ENCODE data around the gene PRXL2A.
A peak's percentile ranks its signal among the peaks of the same experiment; 100 is the strongest.
"Not testable (repeated sequence)": the region's sequence is repeated elsewhere in the genome, so short reads cannot be mapped to it uniquely, and the experiment has no call there.

PRXL2A gene, protein sequence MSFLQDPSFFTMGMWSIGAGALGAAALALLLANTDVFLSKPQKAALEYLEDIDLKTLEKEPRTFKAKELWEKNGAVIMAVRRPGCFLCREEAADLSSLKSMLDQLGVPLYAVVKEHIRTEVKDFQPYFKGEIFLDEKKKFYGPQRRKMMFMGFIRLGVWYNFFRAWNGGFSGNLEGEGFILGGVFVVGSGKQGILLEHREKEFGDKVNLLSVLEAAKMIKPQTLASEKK

DNA sequence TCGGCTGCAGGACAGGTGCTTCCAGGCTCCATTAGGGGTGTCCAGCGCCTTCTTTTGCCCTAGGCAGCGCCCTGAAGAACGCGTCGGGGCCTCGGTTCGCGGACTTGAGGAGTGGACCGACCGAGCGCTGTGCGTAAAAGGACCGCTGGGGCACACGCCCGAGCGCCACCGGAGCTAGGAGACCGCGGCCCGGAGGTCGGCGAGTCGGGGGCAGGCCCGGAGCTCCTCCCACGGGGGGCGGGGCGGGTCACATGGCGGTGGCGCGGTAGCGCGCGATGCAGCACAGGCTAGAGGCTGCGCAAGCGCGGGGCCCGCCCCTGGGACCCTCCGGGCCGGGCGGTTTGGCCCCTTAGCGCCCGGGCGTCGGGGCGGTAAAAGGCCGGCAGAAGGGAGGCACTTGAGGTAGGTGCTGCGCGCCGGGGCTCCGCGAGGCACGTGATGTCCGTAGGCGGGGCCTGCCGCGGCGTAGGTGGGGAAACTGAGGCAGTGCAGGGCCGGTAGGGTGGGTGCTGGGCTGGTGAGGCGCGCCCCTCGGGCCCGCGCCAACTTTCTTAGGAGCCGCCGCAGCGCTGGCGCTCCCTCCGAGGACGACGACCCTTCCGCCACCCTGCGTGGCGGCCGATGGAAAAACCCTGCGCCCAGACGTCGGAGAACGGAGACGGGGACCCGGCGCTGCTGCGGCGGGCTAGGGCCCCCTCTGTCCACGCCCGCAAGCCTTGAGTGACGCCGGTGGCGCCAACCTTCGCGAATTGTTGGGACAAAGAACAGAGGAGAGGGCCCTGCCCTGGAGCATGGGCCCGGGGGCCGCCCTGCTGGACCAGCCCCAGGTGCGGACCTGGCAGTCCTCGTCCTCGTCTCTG lies at the start of gene PRXL2A:
PRXL2A (plus strand) TSS at position 310 of the 860 bp plus-strand sequence. CDS start 11,917 bp downstream, outside the sequence.
- DNase-seq, result peak; percentile 73 to 77

DNA sequence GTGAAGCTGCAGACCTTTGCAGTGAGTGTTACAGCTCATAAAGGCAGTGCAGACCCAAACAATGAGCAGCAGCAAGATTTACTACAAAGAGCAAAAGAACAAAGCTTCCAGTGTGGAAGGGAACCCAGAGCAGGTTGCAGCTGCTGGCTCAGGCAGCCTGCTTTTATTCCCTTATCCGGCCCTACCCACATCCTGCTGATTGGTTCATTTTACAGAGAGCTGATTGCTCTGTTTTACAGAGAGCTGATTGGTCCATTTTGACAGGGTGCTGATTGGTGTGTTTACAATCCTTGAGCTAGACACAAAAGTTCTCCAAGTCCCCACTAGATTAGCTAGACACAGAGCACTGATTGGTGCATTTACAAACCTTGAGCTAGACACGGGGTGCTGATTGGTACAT lies 49.4 kb upstream of the PRXL2A start:
- DNase-seq, result not testable (repeated sequence)

DNA sequence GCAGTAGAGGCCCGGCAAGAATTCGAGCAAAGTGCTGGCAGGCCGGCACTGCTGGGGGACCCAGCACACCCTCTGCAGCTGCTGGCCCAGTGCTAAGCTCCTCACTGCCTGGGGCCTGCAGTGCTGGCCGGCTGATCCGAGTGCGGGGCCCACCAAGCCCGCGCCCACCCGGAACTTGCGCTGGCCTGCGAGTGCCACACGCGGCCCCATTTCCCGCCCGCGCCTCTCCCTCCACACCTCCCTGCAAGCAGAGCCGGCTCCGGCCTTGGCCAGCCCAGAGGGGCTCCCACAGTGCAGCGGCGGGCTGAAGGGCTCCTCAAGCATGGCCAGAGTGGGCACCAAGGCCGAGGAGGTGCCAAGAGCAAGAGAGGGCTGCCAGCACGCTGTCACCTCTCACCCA lies 48.7 kb upstream of the PRXL2A start:
- no peak for DNase-seq

DNA sequence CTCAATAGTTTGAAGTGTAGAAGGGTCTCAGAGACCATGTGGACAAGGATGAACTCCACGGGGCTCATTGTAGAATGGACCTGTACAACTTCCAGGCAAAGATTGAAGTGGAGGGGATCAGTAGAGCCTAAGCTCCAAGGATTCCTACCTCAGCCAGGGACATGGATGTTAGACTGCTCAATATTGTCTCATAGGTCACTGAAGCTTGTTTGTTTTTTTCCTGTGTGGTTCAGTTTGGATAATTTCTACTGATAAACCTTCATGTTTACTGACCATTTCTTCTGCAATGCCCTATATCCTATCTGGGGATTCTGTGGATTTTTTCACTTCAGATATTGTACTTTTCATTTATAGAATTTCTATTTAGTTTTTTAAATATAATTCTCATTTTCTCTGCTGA lies 42.8 kb upstream of the PRXL2A start:
- DNase-seq, result no peak

DNA sequence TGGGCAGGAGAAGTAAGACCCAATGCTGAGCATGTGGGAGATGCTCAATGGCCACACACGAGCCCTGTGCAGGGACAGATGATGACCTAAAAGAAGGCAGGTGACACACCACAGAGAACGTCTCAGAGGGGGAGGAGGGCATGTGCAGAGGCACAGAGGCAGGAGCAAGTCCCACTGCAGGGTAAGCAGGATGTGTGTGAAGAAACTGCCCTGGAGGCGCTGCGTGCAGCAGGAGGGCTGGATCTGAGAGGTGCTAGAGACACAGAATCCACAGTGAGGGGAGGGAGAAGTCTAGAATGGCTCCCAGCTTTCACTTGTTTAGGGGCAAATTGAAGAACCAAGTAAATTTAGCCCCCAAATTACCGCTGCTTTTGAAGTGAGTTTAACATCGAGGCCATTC lies 36.9 kb upstream of the PRXL2A start:
- DNase-seq, result no peak

DNA sequence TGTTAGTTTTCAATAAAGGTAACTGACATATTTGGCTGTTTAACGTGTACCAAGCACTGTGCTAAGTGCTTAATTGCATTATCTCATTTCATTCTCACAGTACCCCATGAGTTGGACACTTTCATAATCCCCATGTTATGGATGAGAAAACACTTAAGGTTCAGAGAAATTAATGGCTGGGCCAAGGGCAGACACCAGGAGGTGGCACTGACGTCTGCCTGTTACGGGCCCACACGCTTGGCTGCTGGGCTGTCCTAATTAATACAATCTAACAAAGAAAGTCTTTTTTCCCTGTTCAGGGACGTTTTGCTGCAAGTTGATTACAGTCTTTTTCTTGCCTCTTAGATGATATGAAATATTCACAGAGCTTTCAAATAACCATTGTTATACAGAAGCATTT lies 35.7 kb upstream of the PRXL2A start:
- no peak for DNase-seq

DNA sequence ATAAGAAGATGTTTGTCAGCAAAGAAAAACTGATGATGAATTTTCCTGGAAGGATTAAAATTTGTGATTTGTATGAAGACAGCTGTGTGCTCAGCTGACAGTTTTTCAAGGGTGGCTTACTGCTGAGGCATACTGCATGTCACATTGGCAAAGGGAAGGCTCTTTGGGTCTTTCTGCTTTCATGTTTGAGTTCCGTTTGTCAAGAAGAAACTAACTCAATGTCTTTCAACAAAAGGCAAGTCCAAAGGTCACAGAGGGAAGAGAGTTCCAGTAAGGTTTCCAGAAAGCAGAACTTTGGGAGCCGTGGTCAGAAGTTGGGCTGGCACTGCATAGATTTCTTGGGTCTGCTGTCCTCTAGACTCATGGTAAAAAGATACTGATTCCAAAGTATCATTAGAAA lies 34.8 kb upstream of the PRXL2A start:
- DNase-seq, result no peak

DNA sequence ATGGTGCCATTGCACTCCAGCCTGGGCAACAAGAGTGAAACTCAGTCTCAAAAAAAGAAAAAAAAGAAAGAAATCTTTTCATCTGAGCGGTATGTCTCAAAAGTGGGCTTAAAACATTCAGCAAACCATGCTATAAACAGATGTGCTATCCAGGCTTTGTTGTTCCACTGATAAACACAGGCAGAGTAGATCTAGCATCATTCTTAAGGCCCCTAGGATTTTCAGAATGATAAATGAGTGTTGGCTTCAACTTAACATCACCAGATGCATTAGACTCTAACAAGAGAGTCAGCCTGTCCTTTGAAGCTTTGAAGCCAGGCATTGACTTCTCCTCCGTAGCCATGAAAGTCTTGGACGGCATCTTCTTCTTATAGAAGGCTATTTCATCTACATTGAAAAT lies 28.6 kb upstream of the PRXL2A start:
- no peak for DNase-seq

DNA sequence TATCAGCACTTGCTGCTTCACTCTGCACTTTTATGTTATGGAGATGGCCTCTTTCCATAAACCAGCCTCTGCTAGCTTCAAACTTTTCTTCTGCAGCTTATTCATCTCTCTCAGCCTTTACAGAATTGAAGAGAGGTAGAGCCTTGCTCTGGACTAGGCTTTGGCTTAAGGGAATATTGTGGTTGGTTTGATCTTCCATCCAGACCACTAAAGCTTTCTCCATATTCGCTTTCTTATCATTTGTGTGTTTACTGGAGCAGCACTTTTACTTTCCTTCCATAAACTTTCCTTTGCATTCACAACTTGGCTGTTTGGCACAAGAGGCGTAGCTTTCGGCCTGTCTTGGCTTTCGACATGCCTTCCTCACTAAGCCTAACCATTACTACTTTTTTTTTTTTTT lies 28.2 kb upstream of the PRXL2A start:
- no peak for DNase-seq

DNA sequence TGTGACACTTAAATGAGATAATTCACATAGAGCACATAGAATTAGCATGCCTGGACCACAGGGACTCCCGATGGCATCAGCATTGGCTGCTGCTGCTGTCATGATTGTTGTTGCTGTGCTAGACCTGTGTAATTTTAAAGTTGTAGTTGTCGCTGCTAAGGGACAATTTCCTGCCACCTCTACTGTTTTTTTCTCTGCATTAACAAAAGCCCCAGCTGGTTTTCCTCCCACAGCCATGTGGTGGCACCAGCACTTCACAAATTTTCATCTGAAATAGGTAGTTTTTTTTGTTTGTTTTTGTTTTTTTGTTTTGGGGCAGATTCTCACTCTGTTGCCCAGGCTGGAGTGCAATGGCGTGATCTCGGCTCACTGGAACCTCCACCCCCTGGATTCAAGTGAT lies 25.4 kb upstream of the PRXL2A start:
- DNase-seq, result peak; percentile 32 to 46

DNA sequence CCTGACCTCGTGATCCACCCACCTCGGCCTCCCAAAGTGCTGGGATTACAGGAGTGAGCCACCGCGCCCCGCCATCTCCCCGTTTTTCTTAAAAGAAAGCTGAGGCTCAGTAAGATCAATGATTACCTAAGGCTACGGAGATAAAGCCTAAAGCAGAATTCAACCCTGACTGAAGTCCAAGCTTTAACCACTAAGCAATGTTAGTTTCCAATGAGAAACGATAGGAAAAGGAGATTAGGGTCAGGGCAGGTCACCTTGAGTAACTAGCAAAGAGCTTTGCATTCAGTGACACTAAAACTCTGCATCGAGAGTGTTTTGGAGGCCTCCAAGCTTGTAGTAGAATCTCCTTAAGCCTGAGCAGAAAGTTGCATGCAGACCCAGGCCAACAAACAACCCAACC lies 17.6 kb upstream of the PRXL2A start:
- no peak for DNase-seq

DNA sequence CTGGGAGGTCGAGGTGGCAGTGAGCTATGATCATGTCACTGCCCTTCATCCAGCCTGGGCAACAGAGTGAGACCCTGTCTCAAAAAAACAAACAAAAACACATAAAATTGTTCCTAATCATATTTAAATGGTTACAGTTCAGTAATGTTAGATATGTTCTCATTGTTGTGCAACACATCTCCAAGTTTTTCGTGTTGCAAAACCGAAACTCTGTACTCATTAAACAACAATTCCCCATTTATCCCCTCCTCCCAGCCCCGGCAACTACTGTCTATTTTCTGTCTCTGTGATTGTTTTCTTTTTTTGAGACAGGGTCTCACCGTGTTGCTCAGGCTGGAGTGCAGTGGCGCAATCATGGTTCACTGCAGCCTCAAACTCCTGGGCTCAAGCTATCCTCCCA lies 16.1 kb upstream of the PRXL2A start:
- no peak for DNase-seq

DNA sequence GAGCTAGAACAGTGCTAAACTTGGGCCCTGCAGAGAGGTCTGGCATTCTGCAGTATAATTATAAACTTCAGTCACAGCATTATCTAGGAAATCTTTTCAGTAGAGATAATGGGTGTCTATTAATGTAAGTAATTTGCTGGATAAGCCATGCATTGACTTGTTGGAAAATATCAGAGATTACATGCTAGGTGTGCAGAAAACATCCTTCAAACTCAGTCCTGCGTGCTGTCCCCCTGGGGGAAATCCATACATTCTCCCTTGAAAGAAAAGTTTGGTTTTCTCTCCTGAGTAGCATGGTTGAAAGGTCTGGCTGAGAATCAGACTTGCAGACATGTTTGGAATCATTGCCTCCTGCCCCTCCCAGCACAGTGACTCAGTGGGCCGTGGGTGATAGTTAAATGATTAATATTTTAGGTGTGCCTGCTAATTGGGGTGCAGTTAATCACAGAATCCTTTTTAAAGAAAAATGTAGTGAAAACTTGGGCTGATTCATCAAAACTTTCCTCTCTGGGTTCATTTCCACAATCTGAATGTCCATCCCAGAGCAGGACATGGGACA lies 13.9 kb upstream of the PRXL2A start:
- DNase-seq, result no peak

DNA sequence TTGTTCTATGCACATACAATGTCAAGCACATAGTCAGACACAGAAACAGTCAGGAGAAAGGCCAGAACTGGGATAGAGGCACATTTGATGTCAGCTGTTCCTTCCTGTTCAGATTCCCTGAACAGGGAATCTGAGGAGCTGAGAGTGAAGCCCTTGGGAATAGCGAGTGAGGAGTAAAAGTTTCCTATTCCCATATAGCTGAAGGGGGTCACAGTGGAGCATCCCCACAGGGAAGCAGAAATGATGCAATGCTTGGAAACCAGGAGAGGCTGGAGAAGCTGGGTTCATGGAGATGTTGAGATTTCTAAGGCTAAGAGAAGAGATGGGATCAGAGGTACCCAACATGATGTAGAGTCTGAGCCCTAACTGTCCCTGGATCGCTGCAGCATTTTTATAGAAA lies 11.3 kb upstream of the PRXL2A start:
- no peak for DNase-seq

DNA sequence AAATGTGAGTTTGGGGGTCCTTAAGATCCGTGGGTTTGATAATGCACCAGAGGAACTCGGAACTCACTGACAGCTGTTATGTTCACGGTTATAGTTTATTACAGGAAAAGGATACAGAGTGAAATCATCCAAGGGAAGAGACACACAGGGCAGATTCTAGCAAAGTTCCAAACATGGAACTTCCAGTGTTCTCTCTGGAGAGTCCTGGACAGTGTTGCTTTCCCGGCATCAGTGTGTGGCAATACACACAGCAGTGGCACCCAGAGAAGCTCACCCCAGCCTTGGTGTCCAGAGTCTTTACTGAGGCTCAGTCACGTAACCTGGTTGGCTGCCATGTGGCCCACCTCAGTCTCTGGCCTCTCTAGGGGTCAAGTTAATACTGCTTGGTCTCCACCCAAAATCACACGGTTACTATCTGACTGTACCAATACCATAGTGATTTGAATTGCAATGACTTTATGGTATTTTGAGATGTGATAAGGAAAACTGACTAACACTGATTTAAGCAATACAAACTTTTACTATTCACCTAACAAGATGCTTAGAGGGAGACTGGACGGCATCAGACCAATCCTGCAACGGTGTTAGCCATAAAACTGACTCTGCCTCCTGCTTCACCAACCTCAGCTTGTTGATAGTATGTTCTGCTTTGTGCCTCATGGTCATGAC lies 8.1 kb upstream of the PRXL2A start:
- DNase-seq, result no peak

DNA sequence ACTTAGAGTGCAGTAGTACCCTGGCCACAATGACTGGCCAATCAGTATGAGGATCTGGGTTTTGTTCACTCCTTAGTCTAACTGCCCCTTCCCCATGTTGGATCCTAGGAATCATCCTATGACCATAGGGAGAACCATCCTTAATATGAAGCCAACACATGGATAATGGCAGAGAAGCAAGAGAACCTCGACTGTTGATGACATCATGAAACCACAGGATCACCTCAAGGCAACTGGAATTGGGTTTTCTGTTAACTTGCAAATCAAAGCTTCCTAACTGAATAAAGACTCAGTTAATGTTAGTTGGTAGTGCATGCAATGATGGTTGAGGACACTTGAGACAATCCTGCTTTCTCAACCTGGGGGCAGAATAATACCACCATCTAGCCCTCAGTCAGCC lies 3.3 kb upstream of the PRXL2A start:
- no peak for DNase-seq

DNA sequence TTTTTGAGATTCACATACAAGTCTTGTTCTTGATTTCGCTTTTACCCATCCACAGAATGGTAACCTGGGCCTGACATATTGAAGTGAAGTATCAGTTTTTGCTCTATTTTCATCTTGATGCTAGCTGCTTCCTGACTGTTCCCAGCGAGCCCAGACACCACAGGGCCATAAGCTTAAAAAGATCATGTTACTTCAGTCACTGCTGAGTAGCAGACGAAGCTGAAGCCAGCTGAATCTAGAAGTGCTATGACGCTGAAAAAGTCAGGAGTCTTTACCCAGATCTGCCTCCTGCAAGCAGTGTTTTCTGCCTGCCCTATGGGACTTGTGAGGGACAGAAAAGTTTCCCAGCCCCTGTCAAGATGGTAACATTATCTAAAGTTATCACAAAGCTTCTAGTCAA lies 2.7 kb upstream of the PRXL2A start:
- DNase-seq, result no peak

DNA sequence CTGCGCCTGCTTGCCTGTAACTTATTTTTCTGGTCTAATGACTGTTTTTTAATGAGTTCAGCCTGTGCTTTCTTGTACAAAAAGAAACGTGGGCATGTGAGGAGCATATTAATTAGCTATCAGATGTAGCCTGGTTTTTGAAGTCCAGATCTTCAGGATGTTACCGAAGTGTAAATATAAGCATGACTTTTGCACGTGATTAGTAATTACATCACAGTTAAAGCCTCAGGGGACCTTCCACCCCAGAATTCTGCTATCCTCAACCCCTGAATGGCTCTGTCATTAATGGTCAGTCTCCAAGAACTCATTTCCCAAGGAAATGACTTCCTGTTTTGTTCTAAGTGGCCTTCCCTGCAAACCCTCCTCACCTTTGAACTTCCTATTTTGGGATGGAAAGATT lies 2.1 kb upstream of the PRXL2A start:
- no peak for DNase-seq

DNA sequence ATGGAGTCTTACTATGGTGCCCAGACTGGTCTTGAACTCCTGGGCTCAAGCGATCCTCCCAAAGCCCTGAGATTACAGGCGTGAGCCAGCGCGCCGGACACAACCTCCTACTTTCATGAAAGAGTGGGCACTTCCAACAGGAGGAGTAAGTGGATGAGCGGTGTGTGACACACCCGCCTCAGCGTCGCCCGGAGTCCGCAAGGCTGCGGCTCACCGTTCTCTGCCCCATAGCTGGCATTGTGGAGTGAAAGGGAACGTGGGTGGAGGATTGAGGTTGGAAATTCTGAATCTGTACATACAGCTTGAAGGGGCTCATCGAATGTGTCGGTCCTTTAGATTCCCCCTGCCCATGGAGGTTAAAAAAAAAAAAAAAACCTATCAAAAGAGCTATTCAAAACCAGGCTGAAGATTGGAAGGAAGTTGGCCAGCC lies 524 bp upstream of the PRXL2A start:
- DNase-seq, result peak; percentile 57 to 65

DNA sequence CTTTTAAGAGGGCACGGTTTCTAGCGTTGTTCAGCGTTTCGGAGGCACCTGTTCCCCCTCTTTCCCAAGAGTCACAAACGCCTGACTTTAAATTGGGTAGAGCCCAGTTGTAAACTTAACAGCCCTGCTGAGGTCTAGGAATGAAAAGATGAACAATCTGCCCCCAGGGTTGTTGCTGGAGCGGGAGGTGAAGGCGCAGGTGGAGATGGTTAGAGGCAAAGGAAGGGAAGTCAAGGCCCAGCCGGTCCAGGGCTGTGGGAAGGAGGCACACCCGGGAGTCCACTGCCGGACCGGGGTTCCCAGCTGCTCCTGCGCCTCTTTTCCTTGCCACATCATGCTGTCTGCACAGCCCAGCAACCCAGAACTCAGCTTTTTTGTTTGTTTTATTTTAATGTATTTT lies 770 bp downstream of the PRXL2A start:
- DNase-seq, result no peak

DNA sequence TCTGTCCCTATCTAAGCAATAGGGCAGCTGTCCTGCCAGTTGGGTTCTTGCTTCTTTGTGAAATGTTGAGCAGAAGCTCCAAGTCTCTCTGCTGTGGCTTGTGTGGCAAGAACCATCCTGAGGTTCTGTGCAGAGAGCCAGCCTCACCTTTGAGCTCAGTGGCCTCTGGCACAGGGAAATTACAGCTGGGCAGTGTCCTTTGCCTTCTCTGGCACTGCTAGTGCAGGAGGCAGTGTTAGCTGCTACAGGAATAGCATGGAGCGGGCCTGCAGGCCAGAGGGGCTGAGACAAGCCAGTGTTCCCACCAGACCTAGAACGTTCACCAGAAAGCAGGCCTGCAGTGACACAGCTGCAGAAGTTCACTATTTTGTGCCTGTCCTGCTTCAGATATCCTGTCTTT lies 1.8 kb downstream of the PRXL2A start:
- DNase-seq, result no peak

DNA sequence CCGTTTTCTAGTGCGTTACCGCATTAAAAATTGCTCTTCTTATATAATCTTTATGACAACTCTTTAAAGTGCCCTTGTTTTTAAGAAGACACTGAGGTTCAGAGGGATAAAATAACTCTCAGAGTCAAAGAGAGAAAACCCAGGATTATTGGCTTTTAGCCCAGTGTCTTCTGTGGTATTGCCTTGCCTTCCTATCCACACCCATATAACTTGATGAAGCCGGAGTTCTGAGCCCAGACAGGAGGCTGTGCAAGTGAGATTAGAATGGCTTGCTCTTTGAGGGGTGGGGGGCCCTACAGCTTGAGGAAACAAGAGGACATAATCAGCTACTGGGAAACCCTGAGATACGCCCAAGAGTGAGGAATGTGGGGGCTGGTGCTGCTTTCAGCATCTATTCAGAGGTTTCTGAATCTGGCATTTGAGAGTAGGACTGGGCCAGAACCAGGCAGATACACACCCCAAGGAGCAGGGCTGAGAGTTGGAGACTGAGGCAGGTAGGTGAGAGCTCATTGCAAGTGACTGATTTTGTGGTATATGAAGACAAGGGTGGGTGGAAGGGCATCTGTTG lies 2.3 kb downstream of the PRXL2A start:
- no peak for DNase-seq

DNA sequence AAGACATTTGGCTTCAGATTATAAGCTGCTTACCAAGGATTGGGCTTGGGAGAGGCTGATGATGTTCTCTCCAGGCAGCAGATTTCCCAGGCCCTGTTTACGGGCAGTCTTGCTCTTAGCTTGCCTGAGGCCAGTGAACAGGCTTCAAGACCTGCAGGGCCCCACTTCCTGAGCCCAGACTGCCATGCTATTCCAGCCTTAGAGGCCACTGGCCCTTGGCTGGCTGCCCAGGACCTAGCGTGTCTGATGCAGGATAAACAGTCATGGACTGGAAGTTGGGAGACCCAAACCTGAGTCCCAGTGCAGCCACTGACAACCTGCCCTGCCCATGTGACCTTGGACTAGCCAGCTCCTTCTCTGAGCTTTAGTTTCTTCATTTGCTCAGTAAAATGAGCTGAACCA lies 2.9 kb downstream of the PRXL2A start:
- no peak for DNase-seq
